ENCODE measurements around the gene CCSER2. TPM values are rescaled to one million over a fixed set of nuclear protein-coding genes. Genes with fewer than 3 reads are reported as not detected.
A peak's percentile ranks its signal among the peaks of the same experiment; 100 is the strongest.
"Not testable (repeated sequence)": the region's sequence is repeated elsewhere in the genome, so short reads cannot be mapped to it uniquely, and the experiment has no call there.

CCSER2 gene, protein sequence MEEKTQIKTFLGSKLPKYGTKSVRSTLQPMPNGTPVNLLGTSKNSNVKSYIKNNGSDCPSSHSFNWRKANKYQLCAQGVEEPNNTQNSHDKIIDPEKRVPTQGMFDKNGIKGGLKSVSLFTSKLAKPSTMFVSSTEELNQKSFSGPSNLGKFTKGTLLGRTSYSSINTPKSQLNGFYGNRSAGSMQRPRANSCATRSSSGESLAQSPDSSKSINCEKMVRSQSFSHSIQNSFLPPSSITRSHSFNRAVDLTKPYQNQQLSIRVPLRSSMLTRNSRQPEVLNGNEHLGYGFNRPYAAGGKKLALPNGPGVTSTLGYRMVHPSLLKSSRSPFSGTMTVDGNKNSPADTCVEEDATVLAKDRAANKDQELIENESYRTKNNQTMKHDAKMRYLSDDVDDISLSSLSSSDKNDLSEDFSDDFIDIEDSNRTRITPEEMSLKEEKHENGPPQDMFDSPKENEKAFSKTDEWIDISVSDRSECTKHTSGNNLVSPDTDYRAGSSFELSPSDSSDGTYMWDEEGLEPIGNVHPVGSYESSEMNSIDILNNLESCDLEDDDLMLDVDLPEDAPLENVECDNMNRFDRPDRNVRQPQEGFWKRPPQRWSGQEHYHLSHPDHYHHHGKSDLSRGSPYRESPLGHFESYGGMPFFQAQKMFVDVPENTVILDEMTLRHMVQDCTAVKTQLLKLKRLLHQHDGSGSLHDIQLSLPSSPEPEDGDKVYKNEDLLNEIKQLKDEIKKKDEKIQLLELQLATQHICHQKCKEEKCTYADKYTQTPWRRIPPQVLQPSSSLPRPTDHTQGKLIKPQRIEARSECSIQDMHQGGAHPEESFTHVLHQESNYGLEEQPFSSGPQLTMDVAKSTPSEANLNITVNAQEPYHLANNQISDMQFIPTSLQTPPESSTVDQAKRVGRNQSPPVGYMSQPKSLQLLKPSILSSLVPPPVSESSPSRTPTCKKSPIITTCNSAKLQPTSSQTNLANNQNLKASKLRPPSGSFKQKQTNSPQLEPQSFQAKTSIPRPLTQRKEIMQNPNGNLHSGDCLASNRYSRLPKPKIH
- total RNA-seq = 54.5 TPM

GRCh38 chr10:84328418-84329195, at the start of gene CCSER2:
Gene CCSER2 (plus strand): TSS chr10:84328589. CDS start chr10:84371053, 42,464 bp downstream.
- DNase-seq (ENCODE audit: low spot score) = peak; percentile 97

GRCh38 chr10:84279876-84280475, 48.4 kb upstream of the CCSER2 start:
- not testable (repeated sequence) for DNase-seq (ENCODE audit: low spot score)

GRCh38 chr10:84286695-84287094, 41.7 kb upstream of the CCSER2 start:
- no peak for DNase-seq (ENCODE audit: low spot score)

DNA sequence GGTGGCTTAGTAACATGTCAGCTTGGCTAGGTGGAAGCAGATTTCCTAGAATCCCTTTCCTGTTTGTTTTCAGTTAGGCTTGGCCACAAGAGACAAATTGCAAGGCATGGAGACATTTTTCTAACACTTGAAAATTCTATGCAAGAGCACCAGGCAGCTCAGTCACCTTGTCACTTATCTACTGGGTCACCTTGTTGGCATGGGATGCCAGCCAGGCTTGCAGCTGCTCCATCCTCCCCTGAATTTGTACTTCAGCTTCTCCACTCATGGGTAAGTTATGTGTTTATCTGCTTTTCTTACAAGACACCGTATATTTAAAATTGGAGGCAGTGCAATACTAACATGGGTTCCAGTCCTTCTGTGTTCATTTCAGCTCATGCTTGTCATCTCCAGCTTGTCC, 40.2 kb upstream of the CCSER2 start:
- no peak for DNase-seq (ENCODE audit: low spot score)

DNA sequence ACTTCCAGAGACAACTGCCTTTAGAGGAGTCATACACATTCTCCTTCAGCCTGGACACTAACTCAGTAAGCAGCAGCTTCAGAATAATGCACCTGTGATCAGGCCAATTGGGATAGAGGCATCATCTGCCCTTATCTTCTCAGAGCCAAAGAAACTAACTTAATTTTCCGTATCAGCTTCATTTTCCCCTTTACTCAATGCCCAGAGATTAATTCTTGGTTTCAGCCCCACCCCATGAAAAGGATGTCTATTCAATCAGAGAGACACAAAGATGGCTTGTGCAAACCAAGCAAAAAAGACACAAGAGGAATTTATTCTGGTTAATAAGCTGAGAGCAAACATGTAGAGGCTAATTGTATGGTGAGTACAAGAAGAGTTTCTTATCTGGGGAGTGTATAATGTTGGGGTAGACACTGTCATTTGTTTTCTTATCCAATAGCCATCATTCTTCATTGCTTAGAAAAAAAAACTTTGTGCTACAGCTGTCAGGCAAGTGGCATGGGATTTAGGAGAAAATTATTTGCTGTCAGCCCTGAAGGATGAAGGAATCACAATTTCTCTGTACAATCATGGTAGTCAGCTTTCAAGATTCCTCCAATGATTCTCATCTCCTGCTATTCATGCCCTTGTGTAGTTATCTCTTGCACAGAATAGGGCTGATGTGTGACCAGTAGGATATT, 38.7 kb upstream of the CCSER2 start:
- no peak for DNase-seq (ENCODE audit: low spot score)

- DNase-seq (ENCODE audit: low spot score) = no peak
Observed at GRCh38 chr10:84290235-84290634, 38.2 kb upstream of the CCSER2 start.

GRCh38 chr10:84291384-84291783, 37.0 kb upstream of the CCSER2 start:
- DNase-seq (ENCODE audit: low spot score) = no peak

- no peak for DNase-seq (ENCODE audit: low spot score)
Observed at GRCh38 chr10:84292502-84292901, 35.9 kb upstream of the CCSER2 start.

GRCh38 chr10:84293171-84293570, 35.2 kb upstream of the CCSER2 start:
- DNase-seq (ENCODE audit: low spot score) = no peak

DNA sequence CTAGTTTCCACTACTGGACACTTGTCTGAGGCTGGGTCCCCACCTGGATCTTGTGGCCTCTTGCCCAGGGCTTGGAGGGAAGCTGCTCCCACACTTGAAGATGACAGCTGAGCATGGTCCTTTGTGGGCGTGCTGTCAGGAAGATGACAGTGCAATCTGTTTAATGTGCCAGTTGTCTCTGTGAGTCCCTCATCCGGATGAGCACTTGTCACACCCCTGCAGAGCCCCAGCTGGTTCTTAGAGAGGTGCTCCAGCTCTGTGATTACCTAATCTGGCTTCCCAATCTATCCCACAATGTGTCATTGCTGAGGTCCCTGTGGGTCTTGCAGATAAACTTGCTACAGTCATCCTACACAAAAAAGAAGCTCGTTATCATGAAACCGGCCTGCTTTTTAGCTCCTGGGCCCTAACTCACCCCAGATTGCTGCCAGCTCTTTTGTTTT, 34.8 kb upstream of the CCSER2 start:
- no peak for DNase-seq (ENCODE audit: low spot score)

DNA sequence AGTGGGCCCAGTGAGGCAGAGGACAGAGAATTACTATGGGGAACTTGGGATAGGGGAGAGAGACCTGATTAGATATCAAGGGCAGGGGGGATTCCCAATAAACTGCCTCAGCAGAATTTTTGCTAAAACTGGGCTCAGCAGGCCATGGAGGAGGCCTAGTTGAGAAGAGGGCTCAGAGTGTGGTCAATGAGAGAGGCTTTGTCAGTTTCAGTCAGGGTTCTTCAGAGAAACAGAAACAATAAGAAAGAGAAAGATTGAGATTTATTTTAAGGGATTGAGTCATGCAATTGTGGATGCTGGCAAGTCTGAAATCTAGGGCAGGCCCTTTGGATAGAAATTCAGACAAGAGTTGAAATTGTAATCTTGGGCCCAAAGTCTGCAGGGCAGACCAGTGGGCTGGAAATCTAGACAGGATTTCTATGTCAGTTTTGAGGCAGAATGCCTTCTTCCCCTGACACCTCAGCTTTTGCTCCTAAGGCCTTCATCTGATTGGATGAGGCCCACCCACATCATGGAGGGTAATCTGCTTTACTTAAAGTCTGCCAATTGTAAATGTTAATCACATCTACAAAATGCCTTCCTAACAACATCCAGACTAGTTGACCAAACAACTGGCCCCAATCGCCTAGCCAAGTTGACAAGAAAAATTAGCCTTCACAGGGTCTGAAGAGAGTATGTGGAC, 33.5 kb upstream of the CCSER2 start:
- no peak for DNase-seq (ENCODE audit: low spot score)

DNA sequence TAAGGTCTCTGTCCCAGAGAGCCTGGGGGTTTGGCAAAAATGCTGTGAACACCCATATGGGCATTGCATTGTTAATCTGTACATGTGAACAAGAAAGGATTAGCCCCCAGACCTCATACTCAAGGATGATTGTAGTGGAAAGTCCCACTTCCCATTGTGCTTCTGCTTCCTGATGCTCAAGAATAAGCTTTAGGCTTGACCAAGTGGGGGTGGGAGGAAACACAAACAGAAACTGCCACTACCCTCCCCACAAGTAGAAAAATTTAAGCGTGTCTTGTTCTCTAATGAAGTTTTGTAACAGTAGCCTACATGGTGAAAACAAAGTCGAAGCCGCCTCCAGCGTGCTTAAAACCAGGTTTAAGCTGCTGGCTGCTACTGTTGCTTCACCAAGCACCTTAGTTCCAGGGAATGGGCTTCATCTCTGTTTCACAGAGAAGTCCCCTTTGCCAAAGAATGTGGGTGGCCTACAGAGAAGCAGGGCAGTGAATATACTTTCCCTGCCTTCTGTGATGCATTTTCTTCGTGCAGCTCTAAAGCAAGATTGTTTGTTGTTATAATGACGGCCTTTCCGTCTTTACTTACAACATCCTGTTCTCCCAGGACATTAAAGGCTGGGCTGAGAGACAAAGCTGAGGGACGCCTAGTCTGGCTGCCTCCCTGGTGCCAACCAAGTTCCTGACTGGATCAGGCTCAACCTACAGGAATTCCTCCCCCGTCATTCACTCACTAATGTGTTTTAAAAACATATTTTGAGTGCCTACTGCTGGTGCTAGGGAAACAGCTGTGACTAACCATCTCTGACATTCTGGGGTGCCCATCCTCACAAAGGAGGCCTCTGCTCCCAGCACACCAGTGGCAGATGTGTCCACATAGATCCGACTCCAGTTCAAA, 32.1 kb upstream of the CCSER2 start:
- no peak for DNase-seq (ENCODE audit: low spot score)

DNA sequence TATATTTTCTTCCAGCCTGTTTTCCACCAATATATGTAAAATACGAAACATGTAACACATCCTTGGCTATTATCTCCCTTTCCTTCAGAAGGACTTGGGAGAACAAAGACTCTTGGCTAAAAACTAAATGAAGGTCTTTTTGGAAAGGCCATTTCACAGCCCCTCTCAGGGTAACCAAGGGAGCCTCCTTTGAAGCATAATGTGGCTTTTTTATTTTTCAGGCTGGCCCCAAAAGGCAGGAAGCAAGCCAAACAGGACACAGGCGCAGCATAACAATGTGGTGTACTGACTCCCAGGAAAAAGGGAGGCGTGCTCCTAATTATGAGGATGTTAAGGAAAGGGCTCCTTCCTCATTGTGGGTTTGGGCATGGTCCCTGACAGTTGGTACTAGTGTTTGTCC, 30.3 kb upstream of the CCSER2 start:
- DNase-seq (ENCODE audit: low spot score) = no peak

- DNase-seq (ENCODE audit: low spot score) = no peak
Observed at GRCh38 chr10:84302223-84302622, 26.2 kb upstream of the CCSER2 start.

DNA sequence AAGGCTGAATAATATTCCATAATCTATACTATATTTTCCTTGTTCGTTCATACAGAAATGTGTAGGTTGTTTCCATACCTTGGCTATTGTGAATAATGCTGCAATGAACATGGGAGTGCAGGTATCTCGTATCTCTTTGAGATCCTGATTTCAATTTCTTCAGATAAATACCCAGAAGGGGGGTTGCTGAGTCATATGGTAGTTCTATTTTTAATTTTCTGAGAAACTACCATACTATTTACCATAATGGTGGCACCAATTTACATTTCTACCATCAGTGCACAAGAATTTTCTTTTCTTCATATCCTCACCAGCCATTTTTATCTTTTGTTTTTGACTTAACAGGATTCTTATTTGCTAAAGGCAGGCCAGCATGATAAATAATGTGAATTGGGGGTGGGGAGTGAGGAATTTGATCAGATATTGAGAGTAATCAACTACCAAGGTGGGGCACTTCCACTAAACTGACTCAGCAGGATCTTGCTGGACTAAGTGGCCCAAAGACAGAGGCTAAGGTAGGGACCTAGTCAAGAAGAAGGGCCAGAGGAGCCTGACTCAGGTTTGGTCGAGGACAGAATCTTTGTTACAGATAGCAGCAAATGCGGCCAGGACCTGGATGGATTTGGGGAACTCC, 21.5 kb upstream of the CCSER2 start:
- DNase-seq (ENCODE audit: low spot score) = no peak

- no peak for DNase-seq (ENCODE audit: low spot score)
Observed at GRCh38 chr10:84308021-84308420, 20.4 kb upstream of the CCSER2 start.

- peak; percentile 49 for DNase-seq (ENCODE audit: low spot score)
Observed at GRCh38 chr10:84308481-84309304, 19.7 kb upstream of the CCSER2 start.

DNA sequence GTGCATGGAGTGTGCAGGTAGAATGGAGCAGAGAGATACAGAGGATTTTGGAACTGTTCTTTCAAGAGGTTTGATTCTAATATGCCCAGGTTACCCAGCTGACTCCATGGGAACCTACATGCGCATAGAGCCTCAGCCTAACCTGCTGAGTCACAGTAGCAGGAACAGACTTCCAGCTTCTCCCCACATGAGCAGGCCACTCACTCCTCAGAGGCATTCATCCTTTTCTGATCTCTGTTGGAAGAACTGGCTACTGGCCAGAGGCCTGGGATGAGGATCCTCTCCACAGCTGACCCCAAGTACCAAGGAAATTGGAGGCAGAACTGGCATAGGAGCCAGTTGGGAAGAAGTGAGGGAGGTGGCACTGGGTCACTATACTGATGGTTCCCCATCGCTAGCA, 17.9 kb upstream of the CCSER2 start:
- DNase-seq (ENCODE audit: low spot score) = no peak
